Endothelial cell (in vitro differentiated cells): Measurements from ENCODE around the gene MGME1. TPM values are rescaled to one million over a fixed set of nuclear protein-coding genes. Genes with fewer than 3 reads are reported as not detected.

Experiments used
- DNase-seq: peaks from one replicate; pipeline ENCODE4 v3.0.0; 2021; ENCODE audit warnings: low spot score
- H3K27ac Mint-ChIP-seq: one replicate; pipeline ENCODE4 v1.8.0; 2021; ENCODE audit warnings: mixed read lengths, inconsistent platforms; ENCODE audit not compliant: unreplicated experiment
- H3K27me3 Mint-ChIP-seq: one replicate; pipeline ENCODE4 v1.8.0; 2021; ENCODE audit warnings: mild to moderate bottlenecking, moderate library complexity, mixed read lengths, inconsistent platforms; ENCODE audit not compliant: unreplicated experiment
- H3K36me3 Mint-ChIP-seq: one replicate; pipeline ENCODE4 v1.8.0; 2021; ENCODE audit warnings: mild to moderate bottlenecking, low read depth, mixed read lengths, inconsistent platforms; ENCODE audit not compliant: unreplicated experiment
- H3K4me1 Mint-ChIP-seq: one replicate; pipeline ENCODE4 v1.8.0; 2021; ENCODE audit warnings: mild to moderate bottlenecking, mixed read lengths, inconsistent platforms; ENCODE audit not compliant: unreplicated experiment
- H3K4me3 Mint-ChIP-seq: one replicate; pipeline ENCODE4 v1.8.0; 2021; ENCODE audit warnings: mild to moderate bottlenecking, mixed read lengths, inconsistent platforms; ENCODE audit not compliant: unreplicated experiment
- H3K9me3 Mint-ChIP-seq: one replicate; pipeline ENCODE4 v1.8.0; 2021; ENCODE audit warnings: mixed read lengths, inconsistent platforms; ENCODE audit not compliant: unreplicated experiment
- total RNA-seq: library from RNA; stranded (reverse); fragmentation: NEBNext Ultra II Directional; extraction: Animal tissue kit (Norgen Biotek cat#: 25700); gene quantifications from one replicate; pipeline ENCODE4 v1.2.1, GENCODE V29; 2021; ENCODE audit not compliant: unreplicated experiment
- TF ChIP-seq, protein P1 (sequence below): fragments of 200-600 bp; sonication (generic); IDR thresholded peaks from one replicate; pipeline ENCODE4 v1.5.0; 2021; ENCODE audit warnings: antibody characterized with exemption; ENCODE audit not compliant: unreplicated experiment

The MGME1 gene
- total RNA-seq, 1 donor from 2014 or later = 17.5 TPM

DNA sequence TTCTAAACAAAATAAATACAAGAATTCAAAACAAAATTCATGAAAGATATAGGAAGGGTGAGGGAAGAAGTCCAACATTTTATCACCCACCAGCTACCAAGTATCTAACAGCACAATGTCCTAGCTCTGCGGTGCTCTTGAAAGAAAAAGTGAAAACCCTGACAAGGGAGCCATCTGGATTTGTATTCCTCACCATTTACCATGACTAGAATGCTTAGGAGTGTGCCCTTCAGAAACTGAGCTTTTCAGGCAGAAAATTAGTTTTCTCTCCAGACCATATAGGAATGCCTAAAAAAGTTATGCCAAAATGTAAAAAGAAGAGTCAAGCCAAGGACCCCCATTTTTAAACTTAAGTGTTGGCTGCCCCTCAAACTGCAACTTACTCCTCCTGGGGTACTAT, 4.7 kb upstream of the MGME1 start:
- H3K4me1 Mint-ChIP-seq = peaks cover 44% of the 10 kb centered on the region
- TF ChIP-seq, protein P1, sequence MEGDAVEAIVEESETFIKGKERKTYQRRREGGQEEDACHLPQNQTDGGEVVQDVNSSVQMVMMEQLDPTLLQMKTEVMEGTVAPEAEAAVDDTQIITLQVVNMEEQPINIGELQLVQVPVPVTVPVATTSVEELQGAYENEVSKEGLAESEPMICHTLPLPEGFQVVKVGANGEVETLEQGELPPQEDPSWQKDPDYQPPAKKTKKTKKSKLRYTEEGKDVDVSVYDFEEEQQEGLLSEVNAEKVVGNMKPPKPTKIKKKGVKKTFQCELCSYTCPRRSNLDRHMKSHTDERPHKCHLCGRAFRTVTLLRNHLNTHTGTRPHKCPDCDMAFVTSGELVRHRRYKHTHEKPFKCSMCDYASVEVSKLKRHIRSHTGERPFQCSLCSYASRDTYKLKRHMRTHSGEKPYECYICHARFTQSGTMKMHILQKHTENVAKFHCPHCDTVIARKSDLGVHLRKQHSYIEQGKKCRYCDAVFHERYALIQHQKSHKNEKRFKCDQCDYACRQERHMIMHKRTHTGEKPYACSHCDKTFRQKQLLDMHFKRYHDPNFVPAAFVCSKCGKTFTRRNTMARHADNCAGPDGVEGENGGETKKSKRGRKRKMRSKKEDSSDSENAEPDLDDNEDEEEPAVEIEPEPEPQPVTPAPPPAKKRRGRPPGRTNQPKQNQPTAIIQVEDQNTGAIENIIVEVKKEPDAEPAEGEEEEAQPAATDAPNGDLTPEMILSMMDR = no peak
- DNase-seq = no peak
- H3K27ac Mint-ChIP-seq = no peak overlapping the region
- no peak overlapping the region for H3K4me3 Mint-ChIP-seq
- no peaks in the 10 kb centered on the region for H3K9me3 Mint-ChIP-seq
- peaks cover 2% of the 10 kb centered on the region for H3K27me3 Mint-ChIP-seq
- no peaks in the 10 kb centered on the region for H3K36me3 Mint-ChIP-seq

DNA sequence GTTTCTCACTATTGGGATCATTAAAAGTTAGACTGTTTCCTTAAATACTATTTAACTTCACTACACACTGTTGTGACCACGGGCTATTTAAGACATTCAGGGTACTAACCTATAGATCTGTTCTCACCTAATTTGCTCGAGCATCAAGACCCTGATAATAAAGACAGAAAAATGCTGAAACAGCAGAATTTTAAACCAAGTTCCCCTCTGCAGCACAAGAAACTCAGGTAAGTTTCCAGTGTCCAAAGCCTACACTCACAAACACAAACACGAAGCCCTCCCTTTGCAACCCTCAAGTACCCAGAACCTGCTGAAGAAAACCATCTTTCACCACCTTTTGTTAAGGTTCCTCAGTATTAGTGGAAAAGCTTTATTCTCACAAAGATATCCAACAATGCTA, 4.2 kb upstream of the MGME1 start:
- DNase-seq = no peak
- peaks cover 3% of the 10 kb centered on the region for H3K36me3 Mint-ChIP-seq
- H3K27me3 Mint-ChIP-seq = peaks cover 2% of the 10 kb centered on the region
- H3K9me3 Mint-ChIP-seq = no peaks in the 10 kb centered on the region
- H3K4me1 Mint-ChIP-seq = peaks cover 43% of the 10 kb centered on the region
- H3K4me3 Mint-ChIP-seq = no peak overlapping the region
- peak overlapping the region; percentile 37 for H3K27ac Mint-ChIP-seq
- TF ChIP-seq, protein P1 = no peak

DNA sequence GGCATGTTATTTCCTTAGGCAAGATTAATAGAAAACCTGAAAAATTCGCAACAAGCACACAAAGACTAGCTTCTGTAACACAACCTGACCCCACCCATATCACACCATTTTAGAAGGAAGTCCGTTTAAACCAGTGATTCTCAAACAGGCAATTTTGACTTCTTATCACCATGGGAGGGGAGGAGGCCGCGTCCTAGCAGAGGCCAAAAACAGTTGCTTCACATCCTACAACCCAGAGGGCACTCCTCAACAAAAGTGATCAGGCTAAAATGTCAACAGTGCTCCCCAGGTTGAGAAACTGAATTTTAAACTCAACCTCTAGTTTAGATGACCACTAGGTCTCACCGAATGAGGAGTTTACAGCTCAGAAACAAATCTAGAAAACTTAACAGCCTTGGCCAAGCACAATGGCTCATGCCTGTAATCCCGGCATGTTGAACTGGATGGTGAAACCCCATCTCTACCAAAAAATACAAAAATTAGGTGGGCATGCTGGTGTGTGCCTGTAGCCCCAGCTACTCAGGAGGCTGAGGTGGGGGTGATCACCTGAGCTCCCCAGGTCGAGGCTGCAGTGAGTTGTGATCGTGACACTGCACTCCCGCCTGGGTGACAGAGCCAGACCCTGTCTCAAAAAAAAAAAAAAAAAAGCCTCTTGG, 3.6 kb upstream of the MGME1 start:
- TF ChIP-seq, protein P1 = no peak
- Mint-ChIP-seq H3K4me3 (no peak overlapping the region), H3K27ac (peak overlapping the region; percentile 80), H3K27me3 (peaks cover 5% of the 10 kb centered on the region), H3K36me3 (peaks cover 5% of the 10 kb centered on the region), H3K9me3 (no peaks in the 10 kb centered on the region), H3K4me1 (peaks cover 44% of the 10 kb centered on the region)
- no peak for DNase-seq

DNA sequence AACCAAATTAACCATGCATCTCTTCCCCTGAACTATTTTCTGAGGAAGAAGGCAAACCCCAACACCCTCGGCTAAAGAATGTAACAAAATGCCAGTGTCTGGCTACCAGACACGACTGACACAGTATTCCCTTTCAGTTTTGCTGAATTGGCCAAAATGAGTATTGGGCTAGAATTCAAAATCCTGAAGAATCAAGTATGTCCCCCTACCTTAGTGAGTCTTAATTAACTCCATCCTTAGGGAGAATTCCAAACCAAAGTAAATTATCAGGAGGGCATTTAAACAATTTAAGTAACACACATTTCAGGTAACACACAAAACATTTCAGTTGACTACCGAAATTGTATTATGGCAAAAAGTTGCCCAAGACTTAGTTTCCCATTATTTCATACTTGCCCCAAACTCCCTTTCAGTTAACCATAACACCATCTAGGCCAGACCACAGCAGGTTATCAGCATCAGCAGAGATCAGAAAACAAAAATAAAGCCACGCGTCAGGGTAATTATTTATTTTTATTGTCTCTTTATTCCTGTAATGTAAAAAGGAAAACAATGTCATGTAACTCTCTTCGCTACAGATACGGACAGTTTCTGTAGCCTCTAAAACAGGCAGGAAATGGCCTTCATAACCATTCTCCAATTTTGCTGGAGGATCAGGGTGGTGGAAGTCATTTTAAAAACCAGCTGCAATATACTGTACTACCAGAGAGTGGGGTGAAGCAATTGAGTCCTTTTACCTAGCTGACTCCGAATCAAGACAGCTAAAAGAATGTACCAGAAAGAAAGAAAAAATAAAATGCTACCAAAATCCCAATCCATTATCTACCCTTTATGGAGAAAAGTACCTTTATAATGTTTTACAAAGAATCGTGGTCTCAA, 2.1 kb upstream of the MGME1 start:
- Mint-ChIP-seq H3K36me3 (peaks cover 5% of the 10 kb centered on the region), H3K27me3 (peaks cover 5% of the 10 kb centered on the region), H3K9me3 (no peaks in the 10 kb centered on the region), H3K4me3 (peak overlapping the region; percentile 86), H3K4me1 (peaks cover 49% of the 10 kb centered on the region), H3K27ac (peak overlapping the region; percentile 80)
- no peak for DNase-seq
- TF ChIP-seq, protein P1 = no peak
